Measurements from ENCODE around the gene PIEZO2. TPM values are rescaled to one million over a fixed set of nuclear protein-coding genes. Genes with fewer than 3 reads are reported as not detected.

PIEZO2 gene
- total RNA-seq, 2 experiments from 2014 or later, result not detected

GRCh38 chr18:10973567-10974203 lies 175.7 kb downstream of the PIEZO2 start:
- Mint-ChIP-seq H3K27me3 (peaks cover 5% of the 10 kb centered on the region), H3K27ac (no peak overlapping the region), H3K4me1 (ENCODE audit: low read depth) (no peaks in the 10 kb centered on the region), H3K36me3 (ENCODE audit: low read depth) (no peaks in the 10 kb centered on the region), H3K9me3 (no peaks in the 10 kb centered on the region), H3K4me3 (no peak overlapping the region)
- Histone ChIP-seq H3K36me3 (ENCODE audit: insufficient read depth, low read length) (no peaks in the 10 kb centered on the region), H3K9me3 (ENCODE audit: control insufficient read depth in 1 of 2, insufficient read depth in 1 of 2, low read length in 2 of 2) (peaks cover 0 to 12% of the 10 kb centered on the region in 2 experiments), H3K4me1 (ENCODE audit: insufficient read depth, low read length) (no peaks in the 10 kb centered on the region), H3K27ac (ENCODE audit: low read depth in 1 of 2, low read length in 2 of 2) (no peak overlapping the region), H3K27me3 (ENCODE audit: control insufficient read depth in 1 of 2, insufficient read depth in 2 of 2, low read length in 2 of 2) (peaks cover 0 to 4% of the 10 kb centered on the region in 2 experiments), H3K4me3 (ENCODE audit: low read length) (no peak overlapping the region)
- ChIA-PET CTCF (no interaction called here), POLR2A (no interaction called here)
- DNase-seq (no peak), ATAC-seq (ENCODE audit: poor library complexity) (no peak)
- intact Hi-C loops (cut with DNase I, micrococcal nuclease), result loop anchor here in 1 of 2 experiments (10.0 kb wide), 1 partner anchor 49 kb away; no protein-coding TSS in a partner anchor
- no peak for TF ChIP-seq CTCF (IDR thresholded peaks at IDR 0.05)

GRCh38 chr18:10971717-10972116 lies 177.7 kb downstream of the PIEZO2 start:
- CTCF ChIA-PET, result interaction anchor here (0.7 kb wide), 1 partner anchor 731 kb away, joined by 3 read pairs; no protein-coding TSS in a partner anchor

GRCh38 chr18:10965119-10965518 lies 184.2 kb downstream of the PIEZO2 start:
- no peak for DNase-seq

More at GRCh38 chr18:10971717-10972116, 177.7 kb downstream of the PIEZO2 start:
- Histone ChIP-seq H3K27ac (ENCODE audit: low read depth in 1 of 2, low read length in 2 of 2) (no peak overlapping the region), H3K9me3 (ENCODE audit: control insufficient read depth in 1 of 2, insufficient read depth in 1 of 2, low read length in 2 of 2) (peaks cover 0 to 7% of the 10 kb centered on the region in 2 experiments), H3K36me3 (ENCODE audit: insufficient read depth, low read length) (no peaks in the 10 kb centered on the region), H3K4me1 (ENCODE audit: insufficient read depth, low read length) (no peaks in the 10 kb centered on the region), H3K4me3 (ENCODE audit: low read length) (no peak overlapping the region), H3K27me3 (ENCODE audit: control insufficient read depth in 1 of 2, insufficient read depth in 2 of 2, low read length in 2 of 2) (peaks cover 0 to 4% of the 10 kb centered on the region in 2 experiments)
- Mint-ChIP-seq H3K4me3 (no peak overlapping the region), H3K27me3 (peaks cover 5% of the 10 kb centered on the region), H3K27ac (no peak overlapping the region), H3K9me3 (no peaks in the 10 kb centered on the region), H3K4me1 (ENCODE audit: low read depth) (no peaks in the 10 kb centered on the region), H3K36me3 (ENCODE audit: low read depth) (no peaks in the 10 kb centered on the region)
- DNase-seq (no peak), ATAC-seq (ENCODE audit: poor library complexity) (no peak)
- POLR2A ChIA-PET, result no interaction called here
- TF ChIP-seq CTCF (IDR thresholded peaks at IDR 0.05), result no peak
- intact Hi-C loops (cut with DNase I, micrococcal nuclease), result loop anchor here in 1 of 2 experiments (10.0 kb wide), 1 partner anchor 47 kb away; no protein-coding TSS in a partner anchor

More at GRCh38 chr18:10965119-10965518, 184.2 kb downstream of the PIEZO2 start:
- Histone ChIP-seq H3K4me1 (ENCODE audit: insufficient read depth, low read length) (no peaks in the 10 kb centered on the region), H3K9me3 (ENCODE audit: control insufficient read depth in 1 of 2, insufficient read depth in 1 of 2, low read length in 2 of 2) (peaks cover 0 to under 1% of the 10 kb centered on the region in 2 experiments), H3K4me3 (ENCODE audit: low read length) (no peak overlapping the region), H3K27ac (ENCODE audit: low read depth in 1 of 2, low read length in 2 of 2) (no peak overlapping the region), H3K36me3 (ENCODE audit: insufficient read depth, low read length) (no peaks in the 10 kb centered on the region), H3K27me3 (ENCODE audit: control insufficient read depth in 1 of 2, insufficient read depth in 2 of 2, low read length in 2 of 2) (peaks cover 0 to 2% of the 10 kb centered on the region in 2 experiments)
- no peak overlapping the region for H3K27ac Mint-ChIP-seq
- H3K4me3 Mint-ChIP-seq, result no peak overlapping the region
- ChIA-PET POLR2A (no interaction called here), CTCF (no interaction called here)
- intact Hi-C loops (cut with DNase I, micrococcal nuclease), result no loop called here
- TF ChIP-seq CTCF (IDR thresholded peaks at IDR 0.05), result no peak
- H3K36me3 Mint-ChIP-seq (ENCODE audit: low read depth), result no peaks in the 10 kb centered on the region
- peaks cover 2% of the 10 kb centered on the region for H3K9me3 Mint-ChIP-seq
- no peaks in the 10 kb centered on the region for H3K4me1 Mint-ChIP-seq (ENCODE audit: low read depth)
- no peak for ATAC-seq (ENCODE audit: poor library complexity)
- H3K27me3 Mint-ChIP-seq, result peaks cover 5% of the 10 kb centered on the region

All from CD4-positive, alpha-beta T cell (primary cell).